AML-193 (cell line): Measurements from ENCODE around the gene MAGI2.
"Not testable (repeated sequence)": the region's sequence is repeated elsewhere in the genome, so short reads cannot be mapped to it uniquely, and the experiment has no call there.

Source experiments
- DNase-seq, 2 experiments: peaks; one replicate each; lab custom pipeline; 2025; lab: John Stamatoyannopoulos, UW

The MAGI2 gene

DNA sequence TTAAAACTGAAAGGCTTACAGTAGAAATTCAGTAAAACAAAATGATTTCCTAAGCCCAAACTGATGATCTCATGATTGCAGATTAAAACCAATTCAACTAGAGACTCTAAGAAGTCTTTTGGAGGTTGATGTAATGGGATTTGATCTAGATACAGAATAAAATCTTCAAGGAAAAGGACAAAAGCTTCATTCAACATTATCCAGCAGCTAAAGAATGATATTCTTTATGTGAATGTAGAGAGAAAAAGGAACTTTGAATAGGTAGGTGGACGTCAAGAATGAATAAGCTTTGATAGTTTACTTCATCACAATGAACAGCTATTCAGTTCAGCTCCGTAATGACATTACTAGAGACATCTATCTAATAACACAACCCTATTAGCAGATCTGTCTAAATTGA, 910.5 kb downstream of the MAGI2 start:
- DNase-seq: no peak

- DNase-seq: no peak
Measured at GRCh38 chr7:78542541-78542940, 910.9 kb downstream of the MAGI2 start.

DNA sequence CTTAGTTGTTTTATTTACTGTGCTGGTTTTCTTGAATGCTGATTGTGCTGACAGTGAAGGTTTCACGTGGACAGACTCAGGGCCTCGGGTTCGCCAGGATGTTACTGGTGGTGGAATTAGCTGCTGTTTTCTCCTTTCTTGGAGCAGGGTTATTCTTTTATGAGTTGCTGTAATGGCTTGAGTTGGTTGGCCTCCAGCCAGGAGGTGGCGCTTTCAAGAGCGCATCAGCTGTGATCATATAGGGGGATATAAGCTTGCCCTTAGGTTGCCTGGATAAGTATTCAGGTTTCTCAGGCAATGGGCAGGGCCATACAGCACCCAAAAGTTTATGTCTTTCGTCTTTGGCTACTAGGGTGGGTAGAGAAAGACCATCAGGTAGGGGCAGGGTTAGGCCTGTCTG, 913.6 kb downstream of the MAGI2 start:
- no peak for DNase-seq

GRCh38 chr7:78535655-78536054, 917.8 kb downstream of the MAGI2 start:
- DNase-seq: no peak

GRCh38 chr7:78530351-78530750, 923.1 kb downstream of the MAGI2 start:
- no peak for DNase-seq

GRCh38 chr7:78529392-78529791, 924.1 kb downstream of the MAGI2 start:
- no peak for DNase-seq

DNA sequence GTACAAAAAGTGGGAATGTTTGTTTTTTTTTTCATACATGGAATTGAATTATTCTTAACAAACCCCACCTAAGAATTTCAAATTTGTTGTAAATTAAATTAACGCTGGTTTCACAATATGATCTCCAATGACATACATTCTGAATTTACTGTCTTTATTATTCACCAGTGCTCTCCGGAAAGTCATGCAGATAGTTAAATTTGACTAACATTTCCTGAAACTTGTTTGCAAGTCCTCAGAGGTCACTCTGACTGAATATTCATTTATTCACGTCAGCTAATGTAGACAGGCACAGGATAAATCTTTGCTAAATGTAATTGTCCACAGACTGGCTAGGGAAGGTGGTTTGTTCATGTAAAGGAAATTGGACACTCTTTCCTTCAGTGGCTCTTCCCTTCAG, 924.5 kb downstream of the MAGI2 start:
- no peak for DNase-seq

DNA sequence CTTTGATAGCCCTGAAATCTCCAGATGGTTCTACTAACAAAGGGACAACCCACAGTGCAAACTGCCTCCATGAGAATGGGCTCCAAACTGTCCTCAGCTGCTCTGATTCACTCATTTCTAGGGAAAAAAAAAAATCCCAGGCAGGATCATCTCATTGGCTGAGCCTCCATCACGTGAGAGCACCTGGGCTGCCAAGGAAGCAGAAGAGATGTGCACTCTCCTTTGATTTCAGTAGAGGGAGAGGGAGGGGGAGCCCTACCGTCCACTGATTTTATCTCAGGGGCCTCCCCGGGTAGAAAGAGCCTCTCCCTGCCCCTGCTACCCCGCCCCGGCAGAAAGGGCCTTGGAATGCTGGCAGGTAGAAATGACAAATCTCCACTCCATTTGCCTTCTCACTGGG, 929.5 kb downstream of the MAGI2 start:
- no peak for DNase-seq

DNA sequence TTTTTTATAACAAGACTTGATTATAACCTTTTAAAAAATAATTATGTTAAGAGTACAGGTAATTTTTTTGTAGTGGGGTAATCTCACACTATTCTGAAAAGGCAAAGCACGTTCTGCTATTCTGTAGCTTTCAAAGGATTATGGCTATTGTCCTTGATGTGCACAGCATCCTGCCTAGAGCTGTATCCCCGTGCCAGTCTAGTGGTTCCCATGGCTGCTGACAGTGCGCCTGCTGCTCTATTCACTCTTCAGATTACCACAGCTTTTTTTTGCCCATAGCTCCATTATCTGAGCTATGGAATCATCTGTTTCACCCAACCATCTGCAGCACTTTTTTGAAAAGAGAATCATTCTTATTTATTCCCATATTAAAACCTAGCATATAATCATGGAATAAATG, 931.5 kb downstream of the MAGI2 start:
- no peak for DNase-seq

DNA sequence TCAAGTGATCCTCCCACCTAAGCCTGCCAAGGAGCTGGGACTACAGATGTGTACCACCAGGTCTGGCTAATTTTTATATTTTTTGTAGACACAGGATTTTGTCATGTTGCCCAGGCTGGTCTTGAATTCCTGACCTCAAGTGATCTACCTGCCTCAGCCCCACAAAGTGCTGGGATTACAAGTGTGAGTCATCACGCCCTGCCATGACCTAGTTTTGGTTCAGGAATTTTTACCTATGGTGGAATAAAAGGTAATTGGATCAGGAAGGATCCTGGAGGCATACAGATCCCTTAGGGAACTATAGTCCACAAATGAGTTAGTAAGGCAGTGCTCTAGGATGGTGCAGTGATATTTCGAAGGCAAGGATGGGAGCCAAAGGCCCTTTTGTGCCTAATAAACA, 937.0 kb downstream of the MAGI2 start:
- no peak for DNase-seq

DNA sequence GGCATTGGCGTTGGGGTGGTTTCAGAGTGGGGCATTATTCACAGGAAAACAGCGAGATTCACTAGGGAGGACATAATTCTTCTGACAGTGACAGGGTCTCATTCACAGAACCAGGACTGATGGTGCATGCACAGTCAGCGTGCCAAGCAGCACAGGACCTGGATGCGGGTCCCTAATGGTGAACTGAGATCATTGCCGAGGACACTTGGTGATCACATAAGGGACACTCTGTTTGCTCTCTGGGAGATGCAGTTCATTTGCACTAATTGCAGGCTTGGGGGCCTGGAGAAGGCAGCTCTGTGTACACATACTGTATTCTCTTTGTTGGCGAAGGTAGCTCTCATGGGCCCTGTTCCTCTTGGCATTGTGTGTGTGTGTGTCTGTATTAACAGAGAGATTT, 938.8 kb downstream of the MAGI2 start:
- DNase-seq: no peak

- DNase-seq: peak; percentile 27 to 37
Measured at GRCh38 chr7:78510580-78511188, 942.8 kb downstream of the MAGI2 start.

GRCh38 chr7:78503301-78503700, 950.2 kb downstream of the MAGI2 start:
- DNase-seq: not testable (repeated sequence)

DNA sequence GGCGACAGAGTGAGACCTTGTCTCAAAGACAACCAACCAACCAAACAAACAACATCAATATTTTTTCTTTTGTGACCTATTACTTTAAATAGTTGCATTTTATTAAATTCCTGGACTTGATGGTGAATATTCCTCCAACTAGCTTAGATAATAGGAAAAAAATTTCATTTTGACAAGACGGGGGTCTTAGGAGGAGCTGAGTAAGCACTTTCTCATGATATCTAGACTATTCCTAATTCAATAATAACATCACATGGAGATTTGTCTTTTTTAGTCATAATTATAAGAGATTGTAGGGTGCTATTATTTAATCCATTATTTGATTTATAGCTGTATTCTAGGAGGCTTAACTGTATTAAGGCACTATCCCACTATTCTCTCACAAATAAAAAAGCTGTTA, 952.4 kb downstream of the MAGI2 start:
- DNase-seq: no peak

DNA sequence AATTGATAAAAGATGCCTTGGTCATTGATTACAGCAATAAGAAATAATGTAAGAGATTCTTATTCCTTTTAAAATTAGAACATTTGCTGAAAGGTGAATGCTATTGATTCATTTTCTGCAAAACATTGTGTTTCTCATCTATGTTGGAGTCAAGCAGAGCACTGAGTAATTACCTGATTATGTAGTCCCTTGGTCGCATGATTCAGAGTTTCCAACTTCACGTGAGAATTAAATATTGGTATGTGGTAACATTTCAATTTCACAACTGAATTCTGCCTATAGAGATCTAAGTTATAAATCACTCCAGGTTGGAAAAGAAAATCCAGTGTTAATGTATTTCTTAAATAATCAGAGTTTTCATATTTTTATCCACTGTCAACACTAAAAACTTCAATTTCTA, 953.5 kb downstream of the MAGI2 start:
- no peak for DNase-seq

DNA sequence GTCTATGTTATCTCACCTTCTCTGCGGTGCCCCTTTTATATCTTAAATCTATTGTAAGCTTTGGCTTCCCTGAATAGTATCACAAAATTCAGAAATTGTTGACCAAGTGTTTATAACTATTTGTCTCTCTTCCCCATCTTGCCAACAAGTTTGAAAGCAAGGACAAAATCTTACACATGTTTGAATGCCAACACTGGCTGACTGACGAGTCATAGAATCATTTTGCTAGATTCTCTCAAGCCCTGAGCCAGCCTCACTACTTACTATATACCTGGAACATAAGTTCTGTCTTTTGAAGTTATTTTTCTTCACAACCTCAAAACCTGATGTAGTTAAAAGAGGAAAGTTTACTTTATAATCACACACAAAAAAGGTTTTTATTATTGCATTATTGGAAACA, 954.2 kb downstream of the MAGI2 start:
- no peak for DNase-seq

- no peak for DNase-seq
Measured at GRCh38 chr7:78497728-78498427, 955.6 kb downstream of the MAGI2 start.

DNA sequence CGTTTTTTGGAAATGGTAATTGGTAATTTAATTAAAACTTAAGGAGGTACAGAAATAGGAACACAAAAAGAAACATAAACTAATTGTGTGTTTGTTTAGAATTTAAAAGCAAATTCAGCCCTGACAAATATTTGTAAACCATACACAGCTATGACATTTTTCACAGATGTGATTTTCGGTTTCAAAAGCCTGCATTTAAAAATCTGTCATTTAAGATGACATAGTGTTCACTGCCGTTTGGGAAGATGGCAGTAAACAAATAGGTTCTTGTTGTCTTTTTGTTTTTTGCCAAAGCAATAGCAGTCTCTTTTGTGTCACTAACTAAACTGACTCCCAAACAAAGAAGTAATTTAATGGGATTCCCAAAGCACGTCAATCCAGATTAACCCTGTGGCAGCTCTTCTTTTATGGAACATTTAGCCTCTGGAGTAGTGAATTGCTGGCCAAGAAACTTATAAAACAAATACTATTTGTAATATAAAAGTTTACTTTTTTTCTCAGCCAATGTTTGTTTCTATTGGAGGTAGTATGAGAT, 957.3 kb downstream of the MAGI2 start:
- no peak for DNase-seq

- DNase-seq: no peak
Measured at GRCh38 chr7:78493401-78493800, 960.1 kb downstream of the MAGI2 start.

- DNase-seq: no peak
Measured at GRCh38 chr7:78492146-78492545, 961.3 kb downstream of the MAGI2 start.

DNA sequence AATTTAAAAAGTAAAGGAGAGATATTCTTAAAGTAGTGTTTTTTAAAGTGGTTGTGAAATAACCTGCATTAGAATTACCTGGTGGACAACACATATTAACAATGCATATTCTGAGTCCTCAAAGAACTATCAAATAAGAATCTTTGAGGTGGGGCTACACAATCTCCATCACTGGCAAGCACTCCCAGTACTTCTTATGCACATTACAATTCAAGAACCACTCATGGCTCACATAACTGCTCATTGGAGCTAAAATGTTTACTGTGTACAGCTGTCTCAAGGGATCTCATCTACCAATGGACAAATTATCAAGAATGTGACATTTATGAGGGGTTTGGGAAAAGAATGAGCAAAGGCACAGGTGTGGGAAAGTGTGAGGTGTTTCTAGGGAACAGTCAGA, 962.9 kb downstream of the MAGI2 start:
- no peak for DNase-seq

DNA sequence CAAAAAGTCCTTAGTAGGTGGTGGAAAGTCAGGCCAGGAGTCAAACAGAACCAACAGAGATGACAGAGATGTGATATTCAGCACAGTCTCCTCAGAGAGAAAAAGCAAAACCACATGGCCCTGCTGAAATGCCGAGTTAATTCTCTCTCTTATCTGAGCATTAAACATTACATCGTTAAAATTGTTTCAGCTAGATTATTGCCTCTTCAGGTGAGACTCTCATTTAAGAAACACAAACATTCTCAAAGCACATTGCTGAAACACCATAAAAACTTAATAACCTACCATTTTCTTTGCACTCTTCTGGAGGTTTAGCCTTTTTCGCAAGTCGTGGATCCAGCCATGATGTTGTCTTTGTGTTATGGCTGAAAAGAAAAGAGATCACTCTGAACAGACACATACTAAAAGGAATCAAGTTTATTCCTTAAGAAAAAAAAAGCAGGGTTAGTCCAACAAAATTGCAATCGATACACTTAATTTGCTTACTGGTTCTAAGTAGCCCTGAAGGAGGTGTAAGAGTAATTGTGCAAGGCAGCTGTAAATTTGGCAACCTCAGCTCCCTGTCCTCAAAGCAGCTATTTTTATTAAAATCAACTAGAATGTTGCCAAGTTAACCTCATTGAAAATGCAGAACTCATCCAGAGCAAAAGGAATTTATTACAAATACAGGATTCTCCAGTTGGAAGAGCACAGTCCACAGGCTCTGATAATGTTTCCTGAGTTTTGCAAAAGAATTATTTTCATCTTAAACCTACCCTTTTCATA, 963.8 kb downstream of the MAGI2 start:
- DNase-seq: no peak

DNA sequence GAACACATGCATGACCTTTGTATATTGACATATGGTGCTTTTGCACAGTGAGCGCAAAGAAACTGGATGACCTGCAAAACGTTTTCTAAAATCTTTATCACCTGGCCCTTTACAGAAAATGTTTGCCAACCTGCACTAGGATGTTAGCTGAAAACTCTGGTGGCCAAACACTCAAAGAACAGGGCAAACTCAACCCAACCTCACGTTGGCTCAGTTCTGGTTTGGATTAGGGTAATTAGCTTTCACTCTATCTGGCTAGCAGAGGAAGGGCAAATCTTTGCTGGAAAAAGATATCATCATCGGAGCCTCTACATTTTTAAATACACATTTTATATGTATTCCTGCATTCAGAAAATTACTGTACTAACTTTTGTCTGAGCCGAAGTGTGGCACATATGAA, 966.0 kb downstream of the MAGI2 start:
- no peak for DNase-seq
